ENCODE results near the gene DCAF10. TPM values are rescaled to one million over a fixed set of nuclear protein-coding genes. Genes with fewer than 3 reads are reported as not detected.
"Not testable (repeated sequence)": the region's sequence is repeated elsewhere in the genome, so short reads cannot be mapped to it uniquely, and the experiment has no call there.

Gene DCAF10
- total RNA-seq, result 10 to 100 TPM; 16.9 to 19.1 TPM

GRCh38 chr9:37800631-37801286 is at the start of gene DCAF10:
DCAF10 (plus strand) TSS chr9:37800797; CDS start chr9:37800867, 70 bp downstream.
- peak; percentile 91 for DNase-seq (ENCODE audit: low spot score)
- peak within 1 kb of the TSS; percentile 87 for H3K4me3 Mint-ChIP-seq
- H3K27ac Mint-ChIP-seq, result peak within 1 kb of the TSS; percentile 55 to 85
- H3K9me3 Mint-ChIP-seq, result no peaks in the 10 kb centered on the region
- ATAC-seq, result peak; percentile 91 to 93
- H3K27me3 Mint-ChIP-seq, result no peaks in the 10 kb centered on the region
- H3K4me1 Mint-ChIP-seq (ENCODE audit: low read depth in 2 of 2), result peaks cover 23 to 29% of the 10 kb centered on the region in 2 donors
- H3K36me3 Mint-ChIP-seq, result peaks cover 5% of the 10 kb centered on the region

- Mint-ChIP-seq H3K36me3 (no peaks in the 10 kb centered on the region), H3K9me3 (no peaks in the 10 kb centered on the region), H3K4me1 (ENCODE audit: low read depth in 2 of 2) (peaks cover 10 to 16% of the 10 kb centered on the region in 2 donors), H3K27ac (peak overlapping the region; percentile 10 to 43), H3K4me3 (peak overlapping the region; percentile 21), H3K27me3 (no peaks in the 10 kb centered on the region)
- no peak for DNase-seq (ENCODE audit: low spot score)
- no peak for ATAC-seq
Observed at GRCh38 chr9:37751186-37751585, 49.4 kb upstream of the DCAF10 start.

- H3K9me3 Mint-ChIP-seq; DNase-seq (ENCODE audit: low spot score); H3K4me3 Mint-ChIP-seq; H3K27me3 Mint-ChIP-seq; ATAC-seq; H3K27ac Mint-ChIP-seq; H3K36me3 Mint-ChIP-seq: not testable (repeated sequence)
- H3K4me1 Mint-ChIP-seq (ENCODE audit: low read depth in 2 of 2), result peaks cover 10 to 16% of the 10 kb centered on the region in 2 donors
Observed at GRCh38 chr9:37751704-37752103, 48.9 kb upstream of the DCAF10 start.

GRCh38 chr9:37752112-37752511 is 48.5 kb upstream of the DCAF10 start:
- H3K36me3 Mint-ChIP-seq; ATAC-seq; H3K27ac Mint-ChIP-seq; H3K9me3 Mint-ChIP-seq; H3K27me3 Mint-ChIP-seq; DNase-seq (ENCODE audit: low spot score): not testable (repeated sequence)
- H3K4me3 Mint-ChIP-seq, result peak overlapping the region; percentile 97
- H3K4me1 Mint-ChIP-seq (ENCODE audit: low read depth in 2 of 2), result peaks cover 10 to 16% of the 10 kb centered on the region in 2 donors

GRCh38 chr9:37752642-37753488 is 47.7 kb upstream of the DCAF10 start:
- no peaks in the 10 kb centered on the region for H3K36me3 Mint-ChIP-seq
- ATAC-seq, result no peak
- no peaks in the 10 kb centered on the region for H3K9me3 Mint-ChIP-seq
- DNase-seq (ENCODE audit: low spot score), result no peak
- H3K4me1 Mint-ChIP-seq (ENCODE audit: low read depth in 2 of 2), result peaks cover 10 to 16% of the 10 kb centered on the region in 2 donors
- peak overlapping the region; percentile 97 for H3K4me3 Mint-ChIP-seq
- H3K27me3 Mint-ChIP-seq, result no peaks in the 10 kb centered on the region
- H3K27ac Mint-ChIP-seq, result peak overlapping the region; percentile 80 to 96

- peak; percentile 81 for DNase-seq (ENCODE audit: low spot score)
- Mint-ChIP-seq H3K9me3 (no peaks in the 10 kb centered on the region), H3K4me3 (peak within 1 kb of the TSS; percentile 97), H3K4me1 (ENCODE audit: low read depth in 2 of 2) (peaks cover 10 to 16% of the 10 kb centered on the region in 2 donors), H3K36me3 (no peaks in the 10 kb centered on the region), H3K27me3 (no peaks in the 10 kb centered on the region), H3K27ac (peak within 1 kb of the TSS; percentile 80 to 96)
- ATAC-seq, result peak; percentile 92 to 94
Observed at GRCh38 chr9:37753489-37754190, 47.0 kb upstream of the DCAF10 start, which contains the start of gene TRMT10B. TRMT10B (plus strand) TSS chr9:37753805; CDS start chr9:37761932, 8,127 bp downstream.

- Mint-ChIP-seq H3K36me3 (no peaks in the 10 kb centered on the region), H3K4me1 (ENCODE audit: low read depth in 2 of 2) (peaks cover 19 to 20% of the 10 kb centered on the region in 2 donors), H3K27me3 (no peaks in the 10 kb centered on the region), H3K9me3 (no peaks in the 10 kb centered on the region), H3K4me3 (no peak overlapping the region), H3K27ac (no peak overlapping the region)
- DNase-seq (ENCODE audit: low spot score) (no peak), ATAC-seq (no peak)
Observed at GRCh38 chr9:37758747-37759146, 41.9 kb upstream of the DCAF10 start.

GRCh38 chr9:37760416-37761161 is 40.0 kb upstream of the DCAF10 start:
- ATAC-seq (no peak), DNase-seq (ENCODE audit: low spot score) (no peak)
- H3K27ac Mint-ChIP-seq, result no peak overlapping the region
- H3K36me3 Mint-ChIP-seq, result no peaks in the 10 kb centered on the region
- no peaks in the 10 kb centered on the region for H3K9me3 Mint-ChIP-seq
- peaks cover 5 to 9% of the 10 kb centered on the region in 2 donors for H3K4me1 Mint-ChIP-seq (ENCODE audit: low read depth in 2 of 2)
- H3K27me3 Mint-ChIP-seq, result no peaks in the 10 kb centered on the region
- no peak overlapping the region for H3K4me3 Mint-ChIP-seq

- no peak overlapping the region for H3K4me3 Mint-ChIP-seq
- no peak overlapping the region for H3K27ac Mint-ChIP-seq
- DNase-seq (ENCODE audit: low spot score), result no peak
- no peaks in the 10 kb centered on the region for H3K27me3 Mint-ChIP-seq
- H3K36me3 Mint-ChIP-seq, result no peaks in the 10 kb centered on the region
- H3K4me1 Mint-ChIP-seq (ENCODE audit: low read depth in 2 of 2), result peaks cover 4 to 9% of the 10 kb centered on the region in 2 donors
- ATAC-seq, result no peak
- H3K9me3 Mint-ChIP-seq, result no peaks in the 10 kb centered on the region
Observed at GRCh38 chr9:37761511-37761910, 39.1 kb upstream of the DCAF10 start.

GRCh38 chr9:37765263-37765662 is 35.3 kb upstream of the DCAF10 start:
- not testable (repeated sequence) for H3K36me3 Mint-ChIP-seq; H3K27me3 Mint-ChIP-seq; H3K4me3 Mint-ChIP-seq; DNase-seq (ENCODE audit: low spot score); H3K9me3 Mint-ChIP-seq; ATAC-seq; H3K27ac Mint-ChIP-seq; H3K4me1 Mint-ChIP-seq (ENCODE audit: low read depth in 2 of 2)

- Mint-ChIP-seq H3K36me3 (no peaks in the 10 kb centered on the region), H3K27ac (no peak overlapping the region), H3K9me3 (no peaks in the 10 kb centered on the region)
Observed at GRCh38 chr9:37769306-37769705, 31.3 kb upstream of the DCAF10 start.

GRCh38 chr9:37769995-37770394 is 30.6 kb upstream of the DCAF10 start:
- Mint-ChIP-seq H3K36me3 (no peaks in the 10 kb centered on the region), H3K27ac (no peak overlapping the region), H3K4me1 (ENCODE audit: low read depth in 2 of 2) (no peaks in the 10 kb centered on the region), H3K27me3 (no peaks in the 10 kb centered on the region), H3K9me3 (no peaks in the 10 kb centered on the region), H3K4me3 (no peak overlapping the region)
- ATAC-seq, result no peak
- DNase-seq (ENCODE audit: low spot score), result no peak

More at GRCh38 chr9:37769306-37769705, 31.3 kb upstream of the DCAF10 start:
- ATAC-seq (no peak), DNase-seq (ENCODE audit: low spot score) (no peak)
- Mint-ChIP-seq H3K27me3 (no peaks in the 10 kb centered on the region), H3K4me1 (ENCODE audit: low read depth in 2 of 2) (no peaks in the 10 kb centered on the region), H3K4me3 (no peak overlapping the region)

Measured in natural killer cell treated with Interleukin-12 subunit alpha and Interleukin-12 subunit beta and Interleukin-15 and Interleukin-18, amount 100 ng/mL, for 72 hours (primary cell).